ENCODE data around the gene GDPD5.

The GDPD5 gene

GRCh38 chr11:75510004-75510722, 15.6 kb downstream of the GDPD5 start:
- no peak for DNase-seq (ENCODE audit: low spot score)

GRCh38 chr11:75509020-75509720, 16.6 kb downstream of the GDPD5 start:
- DNase-seq (ENCODE audit: low spot score) = peak; percentile 52

DNA sequence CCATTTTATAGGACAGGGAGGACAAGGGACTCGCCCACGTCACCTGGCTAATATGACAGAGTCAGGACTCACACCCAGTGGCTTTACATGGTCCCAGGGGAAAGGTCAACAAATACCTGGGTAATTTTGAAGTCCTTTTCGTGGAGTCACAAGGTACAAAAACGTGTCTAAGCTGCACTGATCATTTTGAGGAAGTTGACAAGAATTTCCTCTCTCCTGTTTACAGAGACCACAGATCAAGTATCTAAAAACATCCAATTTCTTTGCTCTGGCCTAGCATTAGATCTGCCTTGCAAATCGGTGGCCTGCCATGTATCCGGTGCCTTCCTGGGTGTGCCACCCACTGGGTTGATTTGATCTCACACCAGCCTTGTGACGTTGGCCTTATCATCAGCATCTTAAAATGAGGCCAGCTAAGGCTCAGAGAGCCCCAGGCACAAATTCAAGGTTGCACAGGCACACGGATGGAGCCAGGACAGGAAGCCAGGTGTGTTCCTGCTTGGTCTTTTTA, 17.6 kb downstream of the GDPD5 start:
- DNase-seq (ENCODE audit: low spot score) = peak; percentile 86

- no peak for DNase-seq (ENCODE audit: low spot score)
Measured at GRCh38 chr11:75507571-75507970, 18.2 kb downstream of the GDPD5 start.

GRCh38 chr11:75506827-75507226, 18.9 kb downstream of the GDPD5 start:
- no peak for DNase-seq (ENCODE audit: low spot score)

GRCh38 chr11:75505916-75506692, 19.6 kb downstream of the GDPD5 start:
- no peak for DNase-seq (ENCODE audit: low spot score)

- DNase-seq (ENCODE audit: low spot score) = no peak
Measured at GRCh38 chr11:75504501-75504900, 21.2 kb downstream of the GDPD5 start.

DNA sequence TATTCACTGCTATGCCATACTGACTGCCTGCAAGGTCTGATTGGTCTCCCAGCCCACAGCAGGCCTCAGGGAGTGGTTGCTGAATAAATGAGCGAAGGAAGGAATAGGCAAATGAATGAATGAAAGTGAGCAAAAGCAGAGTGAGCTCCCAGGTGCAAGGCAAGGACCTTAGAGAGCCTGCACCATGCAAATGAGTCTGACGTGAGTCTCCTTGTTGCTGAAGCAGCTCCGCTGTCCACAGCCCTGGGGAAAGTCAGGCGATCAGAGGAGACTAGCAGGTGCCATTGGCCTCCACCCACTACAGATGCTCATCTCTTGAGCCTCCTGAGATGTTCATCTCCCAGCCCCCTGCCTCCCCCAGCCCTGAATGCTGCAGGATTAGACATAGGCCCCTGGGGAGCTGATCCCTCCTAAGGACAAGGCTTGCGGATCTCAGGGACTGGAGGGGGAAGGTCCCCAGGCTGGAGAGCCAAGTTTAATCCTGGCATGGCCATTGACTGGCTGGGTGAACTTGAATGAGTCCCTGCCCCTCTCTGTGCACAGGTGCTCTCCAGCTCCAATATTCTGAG, 22.1 kb downstream of the GDPD5 start:
- peak; percentile 88 for DNase-seq (ENCODE audit: low spot score)

DNA sequence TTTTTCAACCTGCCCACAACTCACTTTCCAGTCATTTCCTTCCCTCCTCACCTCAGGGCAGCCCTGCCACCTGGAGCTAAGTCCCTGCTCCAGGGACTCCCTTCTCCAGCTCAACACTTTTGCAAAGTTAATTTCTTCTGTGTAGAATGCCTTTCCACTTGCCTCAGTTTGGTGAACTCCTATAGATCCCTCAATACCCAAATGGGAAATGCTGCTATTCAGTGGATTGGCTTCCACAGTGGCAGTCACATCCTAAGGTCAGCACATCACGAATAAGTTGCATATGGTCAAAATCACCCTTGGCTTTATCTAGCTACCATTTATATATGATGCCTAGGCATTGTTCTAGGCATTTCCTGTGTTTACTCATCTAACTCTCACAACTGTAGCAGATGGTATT, 23.6 kb downstream of the GDPD5 start:
- no peak for DNase-seq (ENCODE audit: low spot score)

DNA sequence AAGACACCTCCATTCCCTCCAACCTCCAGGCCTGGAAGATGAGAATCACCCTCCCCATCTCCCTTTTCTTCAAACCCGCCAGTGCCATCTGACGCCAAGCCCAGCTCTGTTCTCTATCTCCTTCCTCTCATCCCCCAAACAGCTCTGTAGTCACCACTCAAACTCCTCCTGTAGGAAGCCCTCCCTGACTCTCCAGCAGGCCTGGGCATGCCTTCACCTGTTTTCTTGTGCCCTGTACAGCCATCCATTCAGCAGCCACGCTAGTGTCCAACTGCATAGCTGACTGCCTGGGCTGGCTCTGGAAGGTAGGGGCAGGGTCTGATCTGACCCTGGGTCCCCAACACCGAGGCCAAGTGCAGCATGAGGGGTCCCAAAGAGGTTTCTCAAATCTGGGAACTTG, 25.0 kb downstream of the GDPD5 start:
- DNase-seq (ENCODE audit: low spot score) = no peak

GRCh38 chr11:75499423-75500190, 26.1 kb downstream of the GDPD5 start:
- no peak for DNase-seq (ENCODE audit: low spot score)

- DNase-seq (ENCODE audit: low spot score) = no peak
Measured at GRCh38 chr11:75498556-75499255, 27.0 kb downstream of the GDPD5 start.

DNA sequence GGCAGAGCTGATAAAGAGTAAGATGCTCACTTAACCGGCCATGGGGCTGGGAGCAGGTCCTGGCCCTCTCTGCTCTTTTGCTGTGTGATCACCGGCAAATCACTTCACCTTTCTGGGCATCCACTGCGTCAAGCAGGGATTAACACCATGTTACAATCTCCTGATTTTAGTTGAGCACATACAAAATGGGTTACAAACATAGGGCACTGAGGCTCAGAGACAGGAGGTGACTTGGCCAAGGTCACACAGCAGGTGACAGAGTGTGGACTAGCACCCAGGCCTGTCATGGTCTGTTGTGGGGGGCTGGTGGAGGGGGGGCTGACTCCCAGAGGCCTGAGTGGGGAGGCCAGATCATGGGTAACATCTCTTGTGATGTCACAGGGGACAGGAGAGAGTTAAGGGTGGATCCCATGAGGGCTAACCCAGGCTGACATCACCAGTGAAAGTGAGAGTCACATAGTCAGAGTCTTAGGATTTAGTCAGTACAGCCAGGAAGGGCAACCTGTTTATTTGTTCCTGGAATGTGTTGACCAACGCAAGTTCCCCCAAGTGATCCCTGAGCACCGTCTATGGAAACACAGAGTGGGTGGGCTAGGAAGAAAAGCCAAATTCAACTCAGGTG, 27.8 kb downstream of the GDPD5 start:
- no peak for DNase-seq (ENCODE audit: low spot score)

- no peak for DNase-seq (ENCODE audit: low spot score)
Measured at GRCh38 chr11:75496305-75496752, 29.4 kb downstream of the GDPD5 start.

DNA sequence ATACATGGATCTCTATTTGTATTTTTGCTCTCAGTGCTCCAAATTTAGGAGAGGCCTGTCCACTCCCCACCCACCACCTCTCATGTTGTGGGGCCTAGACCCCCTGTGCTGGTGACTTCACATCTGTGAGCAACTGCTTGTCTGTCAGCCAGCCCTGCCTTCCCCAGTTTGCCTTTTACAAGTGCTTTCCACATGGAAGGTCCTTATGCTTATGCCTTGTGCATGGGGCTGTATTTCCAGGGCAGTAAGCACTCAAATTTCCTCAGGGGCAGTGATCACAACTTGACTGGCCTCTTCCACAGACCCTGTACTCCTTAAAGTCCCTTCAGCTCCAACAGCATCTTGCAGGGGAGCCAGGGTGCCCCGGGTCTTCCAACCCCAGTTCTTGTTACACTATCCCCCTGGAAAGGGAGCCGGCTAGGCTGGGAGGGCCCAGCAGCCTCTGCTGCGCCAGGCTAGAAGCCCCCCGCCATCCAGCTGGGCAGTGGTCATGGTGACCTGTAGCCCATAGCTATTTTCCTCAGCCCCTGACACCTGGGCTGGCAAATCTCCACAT, 29.9 kb downstream of the GDPD5 start:
- no peak for DNase-seq (ENCODE audit: low spot score)

DNA sequence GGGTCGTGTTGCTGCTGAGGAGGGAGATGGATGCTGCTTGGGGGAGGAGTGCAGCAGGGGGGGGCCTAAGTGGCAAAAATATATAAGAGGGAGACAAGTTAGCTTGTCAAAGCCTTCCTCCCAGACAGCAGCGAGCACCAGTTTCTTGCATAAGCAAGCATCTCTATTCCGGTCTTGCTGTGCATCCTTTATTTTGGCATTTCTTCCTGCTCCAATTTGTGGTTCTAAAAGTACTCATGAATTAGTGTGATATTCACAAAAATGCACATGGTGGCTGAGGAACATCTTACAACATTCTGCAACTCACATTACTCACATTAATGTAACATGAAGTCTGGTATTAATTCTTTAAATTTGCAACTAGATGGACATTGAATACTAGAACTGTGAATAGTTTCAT, 32.1 kb downstream of the GDPD5 start:
- DNase-seq (ENCODE audit: low spot score) = no peak

DNA sequence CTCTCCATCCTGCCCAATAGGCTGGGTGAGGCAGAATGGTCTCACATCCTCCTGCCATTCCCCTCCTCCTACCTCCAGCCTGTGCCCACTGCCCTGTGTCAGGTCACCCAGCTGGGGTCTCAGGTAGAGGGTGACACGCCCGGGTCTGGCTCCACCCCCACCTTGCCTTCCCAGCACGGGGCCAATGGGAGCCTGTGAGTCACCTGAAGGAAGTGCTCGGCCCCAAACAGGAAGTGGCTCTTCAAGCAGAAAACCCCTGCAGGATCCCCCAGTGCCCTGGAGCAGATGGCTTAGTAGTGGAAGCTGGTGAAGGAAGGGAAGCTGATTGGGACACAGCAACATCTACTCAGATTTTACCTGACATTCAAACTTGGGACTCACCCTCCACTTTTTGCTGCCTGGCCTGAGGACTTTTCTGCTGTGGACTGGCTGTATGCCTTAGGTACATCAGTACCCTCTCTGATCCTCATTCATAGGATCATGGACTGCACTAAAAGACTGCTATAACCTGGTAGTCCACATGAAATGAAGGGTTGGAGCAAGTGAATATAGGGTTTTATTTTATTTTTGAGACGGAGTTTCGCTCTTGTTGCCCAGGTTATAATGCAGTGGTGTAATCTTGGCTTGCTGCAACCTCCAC, 33.4 kb downstream of the GDPD5 start:
- peak; percentile 59 for DNase-seq (ENCODE audit: low spot score)

- DNase-seq (ENCODE audit: low spot score) = no peak
Measured at GRCh38 chr11:75491465-75491864, 34.3 kb downstream of the GDPD5 start.
